ENCODE results near the gene PCAT7. TPM values are rescaled to one million over a fixed set of nuclear protein-coding genes. Genes with fewer than 3 reads are reported as not detected.
"Not testable (repeated sequence)": the region's sequence is repeated elsewhere in the genome, so short reads cannot be mapped to it uniquely, and the experiment has no call there.

Gene PCAT7
- total RNA-seq, 1 donor from 2014 or later, result 1.3 TPM

DNA sequence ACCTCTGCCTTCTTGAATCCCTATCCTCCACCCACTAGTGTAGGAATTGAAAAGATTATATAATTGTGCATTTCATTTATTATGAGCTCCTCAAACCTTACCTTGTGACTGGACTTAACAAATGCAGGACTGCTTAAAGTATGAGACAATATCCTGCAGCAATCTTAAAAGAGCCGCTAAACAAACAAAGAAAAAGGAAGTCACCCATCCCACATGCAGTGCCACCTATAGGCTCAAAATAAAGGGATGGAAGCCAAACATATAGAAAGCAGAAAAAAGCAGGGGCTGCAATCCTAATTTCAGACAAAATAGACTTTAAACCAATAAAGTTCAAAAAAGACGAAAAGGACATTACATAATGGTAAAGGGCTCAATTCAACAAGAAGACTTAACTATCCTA is 8.7 kb downstream of the PCAT7 start:
- Mint-ChIP-seq H3K27me3 (ENCODE audit: unreplicated experiment) (no peaks in the 10 kb centered on the region), H3K9me3 (ENCODE audit: unreplicated experiment) (no peaks in the 10 kb centered on the region), H3K4me3 (ENCODE audit: unreplicated experiment) (no peak overlapping the region), H3K36me3 (ENCODE audit: low read depth, unreplicated experiment) (peaks cover 9% of the 10 kb centered on the region), H3K27ac (ENCODE audit: unreplicated experiment) (no peak overlapping the region), H3K4me1 (ENCODE audit: unreplicated experiment) (peaks cover 10% of the 10 kb centered on the region)
- no peak for DNase-seq (ENCODE audit: low spot score)
- TF ChIP-seq, protein P1, sequence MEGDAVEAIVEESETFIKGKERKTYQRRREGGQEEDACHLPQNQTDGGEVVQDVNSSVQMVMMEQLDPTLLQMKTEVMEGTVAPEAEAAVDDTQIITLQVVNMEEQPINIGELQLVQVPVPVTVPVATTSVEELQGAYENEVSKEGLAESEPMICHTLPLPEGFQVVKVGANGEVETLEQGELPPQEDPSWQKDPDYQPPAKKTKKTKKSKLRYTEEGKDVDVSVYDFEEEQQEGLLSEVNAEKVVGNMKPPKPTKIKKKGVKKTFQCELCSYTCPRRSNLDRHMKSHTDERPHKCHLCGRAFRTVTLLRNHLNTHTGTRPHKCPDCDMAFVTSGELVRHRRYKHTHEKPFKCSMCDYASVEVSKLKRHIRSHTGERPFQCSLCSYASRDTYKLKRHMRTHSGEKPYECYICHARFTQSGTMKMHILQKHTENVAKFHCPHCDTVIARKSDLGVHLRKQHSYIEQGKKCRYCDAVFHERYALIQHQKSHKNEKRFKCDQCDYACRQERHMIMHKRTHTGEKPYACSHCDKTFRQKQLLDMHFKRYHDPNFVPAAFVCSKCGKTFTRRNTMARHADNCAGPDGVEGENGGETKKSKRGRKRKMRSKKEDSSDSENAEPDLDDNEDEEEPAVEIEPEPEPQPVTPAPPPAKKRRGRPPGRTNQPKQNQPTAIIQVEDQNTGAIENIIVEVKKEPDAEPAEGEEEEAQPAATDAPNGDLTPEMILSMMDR (IDR thresholded peaks at IDR 0.05; ENCODE audit: unreplicated experiment), result no peak

DNA sequence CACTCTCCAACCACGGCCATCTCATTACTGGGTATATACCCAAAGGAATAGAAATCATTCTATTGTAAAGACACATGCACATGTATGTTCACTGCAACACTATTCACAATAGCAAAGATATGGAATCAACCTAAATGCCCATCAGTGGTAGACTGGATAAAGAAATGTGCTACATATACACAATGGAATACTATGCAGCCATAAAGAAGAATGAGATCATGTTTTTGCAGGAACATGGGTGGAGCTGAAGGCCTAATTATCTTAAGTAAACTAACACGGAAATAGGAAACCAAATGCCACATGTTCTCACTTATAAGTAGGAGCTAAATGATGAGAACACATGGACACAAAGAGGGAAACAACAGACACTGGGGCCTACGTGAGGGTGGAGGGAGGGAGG is 9.4 kb downstream of the PCAT7 start:
- not testable (repeated sequence) for H3K9me3 Mint-ChIP-seq (ENCODE audit: unreplicated experiment); DNase-seq (ENCODE audit: low spot score); H3K4me3 Mint-ChIP-seq (ENCODE audit: unreplicated experiment); H3K27ac Mint-ChIP-seq (ENCODE audit: unreplicated experiment); H3K27me3 Mint-ChIP-seq (ENCODE audit: unreplicated experiment); H3K36me3 Mint-ChIP-seq (ENCODE audit: low read depth, unreplicated experiment)
- peaks cover 10% of the 10 kb centered on the region for H3K4me1 Mint-ChIP-seq (ENCODE audit: unreplicated experiment)

DNA sequence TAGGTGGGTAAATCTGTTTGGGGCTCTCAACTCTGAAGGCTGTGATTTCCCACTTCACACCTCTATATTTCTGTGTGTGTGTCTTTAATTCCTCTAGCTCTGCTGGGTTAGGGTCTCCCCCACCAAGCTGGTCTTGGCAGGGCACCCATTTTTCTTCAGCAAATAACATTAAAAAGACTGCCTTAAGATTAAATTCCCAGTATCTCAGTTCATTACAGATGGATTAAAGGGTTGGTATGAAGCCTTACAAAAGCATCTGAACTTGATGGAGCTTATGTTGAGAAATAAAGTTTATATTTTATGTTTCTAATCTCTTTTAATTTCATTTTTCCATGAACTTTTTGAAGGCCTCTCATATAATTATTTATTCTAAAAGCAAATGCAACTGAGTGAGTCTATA is 11.7 kb downstream of the PCAT7 start:
- H3K27ac Mint-ChIP-seq (ENCODE audit: unreplicated experiment), result no peak overlapping the region
- DNase-seq (ENCODE audit: low spot score), result no peak
- H3K4me1 Mint-ChIP-seq (ENCODE audit: unreplicated experiment), result peaks cover 10% of the 10 kb centered on the region
- H3K27me3 Mint-ChIP-seq (ENCODE audit: unreplicated experiment), result no peaks in the 10 kb centered on the region
- H3K4me3 Mint-ChIP-seq (ENCODE audit: unreplicated experiment), result no peak overlapping the region
- peaks cover 9% of the 10 kb centered on the region for H3K36me3 Mint-ChIP-seq (ENCODE audit: low read depth, unreplicated experiment)
- TF ChIP-seq, protein P1 (IDR thresholded peaks at IDR 0.05; ENCODE audit: unreplicated experiment), result no peak
- H3K9me3 Mint-ChIP-seq (ENCODE audit: unreplicated experiment), result no peaks in the 10 kb centered on the region

DNA sequence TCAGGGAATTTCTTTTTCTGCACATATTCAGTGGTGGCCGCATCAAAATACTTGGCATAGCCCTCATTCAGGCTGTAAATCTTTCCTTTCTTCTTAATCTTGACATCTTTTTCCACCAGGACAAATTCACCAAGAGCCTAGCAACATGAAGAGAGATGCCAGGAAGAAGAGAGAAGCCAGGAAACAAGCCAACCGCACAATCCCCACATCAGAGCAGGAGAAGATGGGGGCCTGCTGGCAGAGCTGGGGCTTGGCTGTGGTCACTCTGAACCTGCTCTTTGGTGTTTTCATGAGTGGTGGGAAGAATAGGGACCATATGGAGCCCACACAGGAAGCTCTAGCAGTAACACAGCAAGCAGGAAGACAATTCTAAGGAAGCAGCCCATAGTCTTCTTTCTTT is 12.4 kb downstream of the PCAT7 start:
- no peak for DNase-seq (ENCODE audit: low spot score)
- H3K9me3 Mint-ChIP-seq (ENCODE audit: unreplicated experiment), result no peaks in the 10 kb centered on the region
- H3K4me1 Mint-ChIP-seq (ENCODE audit: unreplicated experiment), result peaks cover 10% of the 10 kb centered on the region
- TF ChIP-seq, protein P1 (IDR thresholded peaks at IDR 0.05; ENCODE audit: unreplicated experiment), result no peak
- no peak overlapping the region for H3K4me3 Mint-ChIP-seq (ENCODE audit: unreplicated experiment)
- no peaks in the 10 kb centered on the region for H3K27me3 Mint-ChIP-seq (ENCODE audit: unreplicated experiment)
- H3K36me3 Mint-ChIP-seq (ENCODE audit: low read depth, unreplicated experiment), result peaks cover 9% of the 10 kb centered on the region
- H3K27ac Mint-ChIP-seq (ENCODE audit: unreplicated experiment), result no peak overlapping the region

DNA sequence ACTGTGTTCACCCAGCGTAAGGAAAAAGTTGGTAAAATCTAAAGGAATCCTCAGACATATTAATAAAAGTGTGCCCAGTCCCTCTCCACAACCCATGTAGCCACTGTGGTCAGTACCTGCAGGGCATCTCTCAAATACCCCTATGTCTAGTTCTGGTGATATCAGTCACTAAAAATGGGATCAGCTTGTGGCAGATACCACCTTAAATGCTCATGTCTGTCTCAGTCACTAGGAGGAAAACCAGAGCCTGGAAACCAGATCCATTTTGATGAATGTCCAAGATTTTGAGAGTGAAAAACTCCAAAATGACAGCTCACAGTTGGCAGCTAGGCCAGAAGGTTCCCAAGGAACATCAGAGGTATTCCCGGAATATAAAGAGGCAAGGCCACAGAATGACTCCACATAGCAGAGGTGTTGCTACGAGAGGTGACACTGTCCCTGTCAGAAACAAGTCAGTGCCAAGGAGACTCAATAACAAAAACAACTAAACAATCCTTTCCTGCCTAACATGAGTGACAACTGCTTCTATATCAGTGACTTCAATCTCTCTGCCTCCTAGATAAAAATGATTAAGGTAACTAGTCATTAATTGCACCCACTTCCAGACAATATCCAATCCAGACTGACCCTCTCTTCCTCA is 13.5 kb downstream of the PCAT7 start:
- Mint-ChIP-seq H3K27ac (ENCODE audit: unreplicated experiment) (no peak overlapping the region), H3K9me3 (ENCODE audit: unreplicated experiment) (no peaks in the 10 kb centered on the region), H3K4me3 (ENCODE audit: unreplicated experiment) (no peak overlapping the region), H3K4me1 (ENCODE audit: unreplicated experiment) (peaks cover 10% of the 10 kb centered on the region), H3K36me3 (ENCODE audit: low read depth, unreplicated experiment) (peaks cover 9% of the 10 kb centered on the region), H3K27me3 (ENCODE audit: unreplicated experiment) (no peaks in the 10 kb centered on the region)
- no peak for DNase-seq (ENCODE audit: low spot score)
- TF ChIP-seq, protein P1 (IDR thresholded peaks at IDR 0.05; ENCODE audit: unreplicated experiment), result no peak
